Endothelial cell of umbilical vein (primary cell): ENCODE measurements around the gene PTTG2. TPM values are rescaled to one million over a fixed set of nuclear protein-coding genes. Genes with fewer than 3 reads are reported as not detected.

Source experiments
- BruUV-seq: library from RNA; stranded (reverse); fragments of 400-500 nt; replicated peaks from 2 replicates; lab custom pipeline; 2021; lab: Mats Ljungman, UMichigan
- CTCF ChIA-PET: fragments of 300-600, 350-600 bp; sonication (Branson Sonifier 250); formaldehyde crosslinking; loops from one replicate; lab custom pipeline; 2021; ENCODE audit warnings: antibody characterized with exemption, inconsistent platforms; lab: Charles Lee
- POLR2A ChIA-PET: fragments of 300-600, 350-600 bp; sonication (Branson Sonifier 250); formaldehyde crosslinking; loops from one replicate; lab custom pipeline; 2021; ENCODE audit warnings: antibody characterized with exemption, inconsistent platforms; lab: Charles Lee
- DNase-seq: peaks from one replicate; pipeline ENCODE4 v3.0.0-alpha.2; 2011; ENCODE audit warnings: low read depth, low spot score
- FAIRE-seq: peaks from 2 replicates; lab custom pipeline; 2011; peaks lifted over from hg19 to GRCh38; lab: Jason Lieb, UNC
- H2AFZ ChIP-seq: 2 replicates; pipeline ENCODE4 v1.6.0; 2012; ENCODE audit warnings: low read depth, low read length, control low read depth, inconsistent platforms
- H3K27ac ChIP-seq: 2 replicates; pipeline ENCODE4 v1.5.1; 2011; ENCODE audit warnings: low read depth, mild to moderate bottlenecking, control low read depth, low read length, moderate library complexity; ENCODE audit not compliant: insufficient read depth
- H3K27me3 ChIP-seq, 2 experiments: 2 replicates each; pipeline versions ENCODE4 v1.6.0 to v1.6.1; 2011; ENCODE audit warnings: low read length in 2 of 2, mixed read lengths in 1 of 2; ENCODE audit not compliant: control insufficient read depth in 2 of 2, insufficient read depth in 2 of 2
- H3K36me3 ChIP-seq, 2 experiments: 2 replicates in 1 of 2; 3 replicates in 1 of 2; pipeline ENCODE4 v1.5.1; 2011; ENCODE audit warnings: low read length in 2 of 2, mild to moderate bottlenecking in 1 of 2, moderate library complexity in 1 of 2; ENCODE audit not compliant: control insufficient read depth in 2 of 2, insufficient read depth in 2 of 2; ENCODE audit errors: extremely low read depth in 1 of 2
- H3K4me1 ChIP-seq: 3 replicates; pipeline ENCODE4 v1.5.1; 2011; ENCODE audit warnings: mild to moderate bottlenecking, low read length; ENCODE audit not compliant: control insufficient read depth, insufficient read depth; ENCODE audit errors: extremely low read depth
- H3K4me2 ChIP-seq: 2 replicates; pipeline ENCODE4 v1.6.1; 2011; ENCODE audit warnings: low read length, control low read depth, mixed read lengths; ENCODE audit not compliant: insufficient read depth
- H3K4me3 ChIP-seq, 3 experiments: fragments of 200-600 bp in 1 of 3; sonication (generic), shearing (Covaris generic) in 1 of 3; replicated peaks in 1 of 3; 2 replicates each; pipeline ENCODE4 v1.5.1; 2011 to 2016; ENCODE audit warnings: control low read depth in 3 of 3, low read length in 3 of 3, mild to moderate bottlenecking in 2 of 3, inconsistent platforms in 1 of 3, low read depth in 1 of 3, moderate library complexity in 1 of 3; ENCODE audit not compliant: insufficient read depth in 1 of 3
- H3K79me2 ChIP-seq: 2 replicates; pipeline ENCODE4 v1.6.0; 2012; ENCODE audit warnings: low read length, inconsistent platforms; ENCODE audit not compliant: control insufficient read depth, insufficient read depth
- H3K9ac ChIP-seq: replicated peaks from 2 replicates; pipeline ENCODE3; 2011; ENCODE audit warnings: low read length, control low read depth; ENCODE audit not compliant: insufficient read depth; ENCODE audit errors: extremely low read depth
- H3K9me1 ChIP-seq: replicated peaks from 3 replicates; pipeline ENCODE4 v1.6.0; 2011; ENCODE audit warnings: mild to moderate bottlenecking, low read length; ENCODE audit not compliant: control insufficient read depth, insufficient read depth; ENCODE audit errors: extremely low read depth
- H3K9me3 ChIP-seq: replicated peaks from 2 replicates; pipeline ENCODE4 v1.5.1; 2012; ENCODE audit warnings: low read length, inconsistent platforms; ENCODE audit not compliant: control insufficient read depth, insufficient read depth
- H4K20me1 ChIP-seq: replicated peaks from 2 replicates; pipeline ENCODE3; 2011; ENCODE audit warnings: mild to moderate bottlenecking, low read length; ENCODE audit not compliant: control insufficient read depth, insufficient read depth; ENCODE audit errors: extremely low read depth
- CTCF ChIP-seq, 2 donors: IDR thresholded peaks; 1 replicate in 1 of 2; 2 replicates in 1 of 2; pipeline ENCODE4 v1.5.1; 2011; ENCODE audit warnings: low read length in 2 of 2, mild to moderate bottlenecking in 2 of 2, moderate library complexity in 2 of 2, control low read depth in 1 of 2, inconsistent platforms in 1 of 2, low read depth in 1 of 2; ENCODE audit not compliant: insufficient read depth in 1 of 2; ENCODE audit errors: extremely low read depth in 1 of 2
- EZH2 ChIP-seq: IDR thresholded peaks from 2 replicates; pipeline ENCODE4 v1.6.1; 2012; ENCODE audit warnings: borderline replicate concordance, low read depth, mild to moderate bottlenecking, moderate library complexity, low read length, inconsistent platforms; ENCODE audit not compliant: severe bottlenecking
- FOS ChIP-seq: IDR thresholded peaks from 2 replicates; pipeline ENCODE4 v1.6.1; 2011; ENCODE audit warnings: mild to moderate bottlenecking, low read length, moderate library complexity, borderline replicate concordance; ENCODE audit not compliant: insufficient read depth
- GATA2 ChIP-seq: IDR thresholded peaks from 2 replicates; pipeline ENCODE4 v1.7.0; 2011; ENCODE audit warnings: low read depth, mild to moderate bottlenecking, moderate library complexity, mixed read lengths, low read length; ENCODE audit not compliant: insufficient read length, insufficient read depth
- JUN ChIP-seq: IDR thresholded peaks from 2 replicates; pipeline ENCODE4 v1.6.1; 2011; ENCODE audit warnings: borderline replicate concordance, low read depth; ENCODE audit not compliant: insufficient read length, insufficient read depth
- MAX ChIP-seq: IDR thresholded peaks from 2 replicates; pipeline ENCODE4 v1.6.1; 2011; ENCODE audit not compliant: insufficient read depth, insufficient read length
- MYC ChIP-seq: IDR thresholded peaks from one replicate; pipeline ENCODE4 v1.6.1; 2011; ENCODE audit warnings: mild to moderate bottlenecking, low read depth, low read length
- POLR2A ChIP-seq: IDR thresholded peaks from 2 replicates; pipeline ENCODE4 v1.6.1; 2012; ENCODE audit warnings: low read depth, mild to moderate bottlenecking, control low read depth, low read length
- POLR2AphosphoS5 ChIP-seq: IDR thresholded peaks from 2 replicates; pipeline ENCODE4 v1.6.1; 2012; ENCODE audit warnings: low read depth, mild to moderate bottlenecking, control low read depth, low read length, moderate library complexity; ENCODE audit not compliant: insufficient read depth
- dilution Hi-C: fragments of 300-500 bp; cut with MboI; formaldehyde crosslinking; loops from one replicate; pipeline ENCODE4 v1.15.0; 2019; ENCODE audit warnings: low sequenced_read_pairs; ENCODE audit not compliant: extremely low pct_ligation_motif_present
- intact Hi-C: fragments of 100-400 bp; cut with micrococcal nuclease; formaldehyde crosslinking; loops from one replicate; pipeline ENCODE4 v1.10.0; 2022
- polyA plus RNA-seq, 4 experiments: library from polyadenylated mRNA; depleted of rRNA in 3 of 4; stranded (reverse) in 3 of 4; unstranded in 1 of 4; fragments of >200 nt; gene quantifications; 2 replicates each; pipeline versions ENCODE4 v1.2.1 to v1.2.3, GENCODE V29; 2011 to 2012; ENCODE audit warnings: missing spikeins in 1 of 4
- total RNA-seq: library from RNA; stranded (reverse); gene quantifications from 2 replicates; pipeline ENCODE4 v1.2.3, GENCODE V29; 2021

Gene PTTG2
- total and polyA plus RNA-seq, 2 donors (not counting 3 experiments of a cell fraction or from before 2014, with no cell fraction given) = not detected

- H3K4me3 ChIP-seq = no peak overlapping the region
- no peaks in the 10 kb centered on the region for H4K20me1 ChIP-seq
- intact Hi-C loops = no loop called here
- no TSS peak for BruUV-seq
- ChIA-PET POLR2A (no interaction called here), CTCF (interaction anchor here (0.8 to 1.3 kb wide), 3 partner anchors 13 to 177 kb away, joined by 3 read pairs; partner anchors contain the start of gene PGM2)
- TF ChIP-seq EZH2 (no peak), JUN (no peak), MAX (no peak), POLR2AphosphoS5 (no peak), FOS (no peak), CTCF (IDR thresholded peaks at IDR 0.05; ENCODE audit: extremely low read depth in 1 of 2, insufficient read depth in 1 of 2, low read depth in 1 of 2, low read length in 2 of 2) (no peak), MYC (no peak), POLR2A (no peak), GATA2 (no peak)
- no peaks in the 10 kb centered on the region for H3K9me1 ChIP-seq
- H2AFZ ChIP-seq = no peak overlapping the region
- peaks cover 2% of the 10 kb centered on the region for H3K79me2 ChIP-seq
- no peak overlapping the region for H3K27ac ChIP-seq
- no peaks in the 10 kb centered on the region for H3K27me3 ChIP-seq
- dilution Hi-C loops = no loop called here
- H3K36me3 ChIP-seq = peaks cover 0 to 2% of the 10 kb centered on the region in 2 experiments
- FAIRE-seq = no peak
- no peak overlapping the region for H3K9ac ChIP-seq
- H3K4me2 ChIP-seq = no peak overlapping the region
- H3K4me1 ChIP-seq = no peaks in the 10 kb centered on the region
- no peak for DNase-seq
- no peaks in the 10 kb centered on the region for H3K9me3 ChIP-seq
These were observed 43.4 kb downstream of the PTTG2 start for GRCh38 chr4:38003628-38004027.
